HG02798 (cell line): Measurements from ENCODE around the gene NANOS2.
A peak's percentile ranks its signal among the peaks of the same experiment; 100 is the strongest.
"Not testable (repeated sequence)": the region's sequence is repeated elsewhere in the genome, so short reads cannot be mapped to it uniquely, and the experiment has no call there.

Experiments
- ATAC-seq: cut with Tn5 transposase; IDR thresholded peaks from one replicate; pipeline ENCODE4 v1.9.1; 2021; ENCODE audit warnings: mild to moderate bottlenecking; ENCODE audit not compliant: unreplicated experiment, poor library complexity

NANOS2 gene

DNA sequence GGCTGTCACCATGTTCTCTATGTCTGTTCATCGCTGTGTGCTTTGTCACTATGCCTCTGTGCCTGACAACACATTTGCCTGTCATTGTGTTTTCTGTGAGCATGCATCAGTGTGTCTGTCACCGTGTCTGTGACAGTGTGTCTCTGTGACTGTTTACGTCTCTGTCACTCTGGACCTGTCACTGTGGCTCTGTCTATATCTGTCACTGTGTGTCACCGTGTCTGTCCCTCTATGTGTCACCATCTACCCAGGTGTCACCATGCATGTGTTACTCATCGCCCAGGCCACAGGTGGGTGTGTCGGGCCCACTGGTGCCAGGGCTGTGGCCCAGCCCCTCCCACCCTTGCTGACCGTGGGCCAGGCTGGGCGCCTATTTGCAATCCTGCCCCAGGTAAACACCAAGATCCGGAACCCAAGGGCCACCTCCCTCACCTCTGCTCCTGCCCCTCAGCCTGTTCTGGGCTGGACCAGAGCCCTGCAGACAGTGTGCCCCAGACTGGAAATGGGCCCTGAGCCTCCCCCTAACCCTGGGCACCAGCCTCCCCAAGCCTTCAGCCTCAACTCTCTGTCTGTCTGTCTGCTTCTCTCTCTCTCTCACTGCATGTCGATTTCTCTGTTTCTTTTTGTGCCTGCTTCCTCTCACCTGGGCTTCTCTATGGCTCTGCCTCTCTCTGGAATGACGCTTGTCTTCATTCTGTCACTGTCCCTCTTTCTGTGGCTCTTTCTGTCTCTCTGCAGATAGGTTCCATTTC, 36.4 kb downstream of the NANOS2 start:
- ATAC-seq: no peak

DNA sequence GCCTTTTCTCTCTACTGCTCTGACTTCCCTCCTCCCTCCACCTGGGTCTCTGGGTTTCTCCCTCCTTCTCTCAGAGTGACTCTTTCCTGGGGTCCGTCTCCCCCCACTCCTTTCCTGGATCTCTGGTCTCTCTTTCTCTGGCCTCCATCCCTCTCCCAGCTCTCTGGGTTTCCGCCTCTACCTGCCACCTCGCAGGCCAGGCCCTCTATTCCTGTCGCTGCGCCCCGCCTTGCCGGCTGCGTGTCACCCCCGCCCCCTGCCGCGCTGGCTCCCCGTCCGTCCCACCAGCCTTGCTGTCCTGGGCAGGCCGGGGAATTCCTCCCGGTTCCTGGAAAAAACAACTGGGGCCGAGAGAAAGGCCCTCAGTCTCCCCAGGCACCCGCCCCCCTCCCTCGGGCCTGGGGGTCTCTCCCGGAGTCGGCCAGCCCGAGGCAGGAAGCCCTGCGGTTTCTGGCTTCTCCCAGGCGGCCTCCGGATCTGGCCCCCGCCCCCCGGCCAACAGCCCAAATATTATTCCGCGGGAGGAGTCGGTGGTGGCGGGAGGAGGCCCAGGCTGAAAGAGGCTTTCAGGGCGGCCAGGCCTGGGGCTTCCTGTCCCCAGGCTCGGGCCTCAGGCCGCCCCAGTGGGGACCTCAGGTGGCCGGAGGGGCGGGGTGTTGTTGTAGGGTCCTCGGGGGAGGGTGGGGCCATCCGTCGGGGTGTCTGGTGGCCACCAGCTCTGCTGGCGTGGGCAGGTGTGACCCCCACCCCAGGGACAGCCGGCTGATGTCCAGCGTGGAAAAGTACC, 38.0 kb downstream of the NANOS2 start:
- ATAC-seq: no peak

DNA sequence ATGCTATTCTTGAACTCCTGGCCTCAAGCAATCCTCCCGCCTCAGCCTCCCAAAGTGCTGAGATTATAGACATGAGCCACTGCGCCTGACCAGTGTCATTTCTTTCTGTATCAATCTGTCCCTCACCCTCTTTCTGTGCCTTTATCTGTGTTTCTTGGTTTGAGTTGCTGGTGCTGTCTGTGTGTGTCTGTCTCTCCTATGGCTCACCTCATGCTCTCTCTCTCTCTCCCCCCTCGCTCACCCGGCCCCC, 38.5 kb downstream of the NANOS2 start:
- ATAC-seq: no peak

GRCh38 chr19:45874620-45874966, 40.0 kb downstream of the NANOS2 start:
- ATAC-seq: no peak

DNA sequence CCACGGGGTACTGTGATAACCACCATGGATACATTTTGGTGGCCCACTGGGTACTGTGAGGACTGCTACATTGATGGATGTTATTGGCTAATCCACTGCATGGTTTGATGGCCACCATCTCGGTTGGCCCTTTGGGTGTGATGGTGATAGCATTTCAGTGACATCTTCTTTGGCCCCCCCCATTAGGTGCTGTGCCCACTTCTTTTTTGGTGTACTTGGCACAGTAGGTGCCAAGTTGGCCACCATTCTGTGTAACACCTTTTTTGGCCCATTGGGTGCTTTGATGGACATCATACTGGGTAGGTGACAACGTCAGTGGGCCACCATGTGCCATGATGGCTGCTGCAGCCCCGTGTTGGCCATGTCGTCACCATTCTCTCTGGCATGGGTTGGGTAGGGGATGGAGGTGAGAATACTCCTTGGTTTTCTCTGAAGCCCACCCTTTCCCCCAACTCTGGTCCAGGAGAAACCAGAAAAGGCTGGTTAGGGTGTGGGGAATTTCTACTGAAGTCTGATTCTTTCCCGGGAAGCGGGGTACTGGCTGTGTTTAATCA, 41.3 kb downstream of the NANOS2 start:
- no peak for ATAC-seq

GRCh38 chr19:45872095-45872919, 42.3 kb downstream of the NANOS2 start:
- ATAC-seq: no peak

GRCh38 chr19:45870798-45871197, 43.8 kb downstream of the NANOS2 start:
- ATAC-seq: no peak

DNA sequence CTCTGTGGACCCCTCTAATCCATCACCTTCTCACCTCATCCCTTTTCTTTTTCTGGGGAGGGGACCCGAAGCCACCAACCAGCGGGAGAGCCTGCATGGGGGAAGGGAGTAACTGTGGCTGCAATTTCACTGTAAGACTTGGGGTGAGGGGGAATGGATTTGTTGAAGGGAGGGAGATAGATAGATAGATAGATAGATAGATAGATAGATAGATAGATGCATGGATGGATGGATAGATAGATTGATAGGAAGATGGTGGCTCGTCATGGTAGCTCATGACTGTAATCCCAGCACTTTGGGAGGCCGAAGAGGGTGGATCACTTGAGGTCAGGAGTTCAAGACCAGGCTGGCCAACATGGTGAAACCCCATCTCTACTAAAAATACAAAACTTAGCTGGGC, 47.3 kb downstream of the NANOS2 start:
- ATAC-seq: not testable (repeated sequence)

DNA sequence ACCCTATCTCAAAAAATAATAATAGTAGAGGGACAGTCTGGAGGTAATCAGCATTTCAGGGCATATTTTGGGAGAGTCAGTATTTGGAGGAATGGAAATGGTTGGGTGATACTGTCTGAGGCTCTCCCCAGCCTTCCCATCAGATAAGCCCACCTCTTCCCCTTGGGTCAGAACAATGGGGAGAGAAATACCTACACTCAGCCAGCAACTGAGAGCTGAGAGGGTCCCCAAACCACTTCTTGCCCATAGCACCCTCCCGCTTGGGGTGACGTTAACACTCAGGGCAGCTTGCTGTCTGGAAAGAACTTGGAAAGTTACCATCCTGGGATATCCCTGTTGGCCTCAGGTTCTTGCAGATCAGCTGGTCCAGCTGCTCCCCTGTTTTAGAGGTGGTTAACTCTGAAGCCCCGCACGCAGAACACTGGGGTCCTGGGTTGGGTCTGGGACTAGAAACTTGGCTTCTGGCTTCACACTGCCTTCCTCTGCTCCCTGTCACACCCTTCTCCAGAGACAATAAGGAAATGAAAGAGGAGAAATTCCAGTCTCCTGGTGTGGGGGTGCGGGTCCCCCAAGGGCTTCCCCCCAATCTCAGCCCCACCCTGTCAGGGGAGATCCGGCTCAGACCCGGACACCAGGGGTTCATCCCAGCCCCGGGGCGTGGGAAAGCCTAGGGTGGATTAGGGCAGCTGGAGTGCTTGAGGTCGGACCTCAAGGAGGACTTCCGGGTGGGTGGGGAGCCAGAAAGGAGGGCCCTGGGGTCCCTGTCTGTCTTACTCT, 48.0 kb downstream of the NANOS2 start:
- ATAC-seq: no peak

- ATAC-seq: no peak
These were observed 49.2 kb downstream of the NANOS2 start for GRCh38 chr19:45865269-45865948.

- ATAC-seq: no peak
These were observed 49.9 kb downstream of the NANOS2 start for GRCh38 chr19:45864629-45865082.

- peak; percentile 37 for ATAC-seq
These were observed 50.5 kb downstream of the NANOS2 start, which contains the start of gene FOXA3 for GRCh38 chr19:45863840-45864628. Gene FOXA3, plus strand, starts transcription at chr19:45864326. Its CDS starts 131 bp downstream, at chr19:45864457.

GRCh38 chr19:45863335-45863839, 51.2 kb downstream of the NANOS2 start:
- no peak for ATAC-seq
